COLO668 (cell line): ENCODE measurements around the gene IRF9.
A peak's percentile ranks its signal among the peaks of the same experiment; 100 is the strongest.

Experiments used
- DNase-seq: peaks from one replicate; lab custom pipeline; 2025; ENCODE audit not compliant: unreplicated experiment; lab: John Stamatoyannopoulos, UW

The IRF9 gene

GRCh38 chr14:24146978-24147760 lies 13.9 kb upstream of the IRF9 start, which contains the start of gene RNF31:
Gene RNF31 (plus strand): TSS chr14:24147498. CDS start chr14:24147699, 201 bp downstream.
- peak; percentile 99 for DNase-seq

- peak; percentile 55 for DNase-seq
Measured at GRCh38 chr14:24147761-24148428, 13.2 kb upstream of the IRF9 start.

- no peak for DNase-seq
Measured at GRCh38 chr14:24149302-24149969, 11.6 kb upstream of the IRF9 start.

- no peak for DNase-seq
Measured at GRCh38 chr14:24150061-24150460, 11.0 kb upstream of the IRF9 start.

- no peak for DNase-seq
Measured at GRCh38 chr14:24150567-24150966, 10.5 kb upstream of the IRF9 start.

- DNase-seq = no peak
Measured at GRCh38 chr14:24150993-24151392, 10.1 kb upstream of the IRF9 start.

- no peak for DNase-seq
Measured at GRCh38 chr14:24151404-24152080, 9.5 kb upstream of the IRF9 start.

- no peak for DNase-seq
Measured at GRCh38 chr14:24155100-24155499, 6.0 kb upstream of the IRF9 start.

GRCh38 chr14:24156840-24157239 lies 4.2 kb upstream of the IRF9 start:
- DNase-seq = no peak

- DNase-seq = no peak
Measured at GRCh38 chr14:24157331-24157730, 3.7 kb upstream of the IRF9 start.

GRCh38 chr14:24159777-24160498 lies 1.1 kb upstream of the IRF9 start:
- no peak for DNase-seq

- no peak for DNase-seq
Measured at GRCh38 chr14:24160499-24160849, 591 bp upstream of the IRF9 start.

- no peak for DNase-seq
Measured at GRCh38 chr14:24162093-24162492, 1.0 kb downstream of the IRF9 start.

- no peak for DNase-seq
Measured at GRCh38 chr14:24164518-24164991, 3.5 kb downstream of the IRF9 start.

- DNase-seq = no peak
Measured at GRCh38 chr14:24165785-24166184, 4.7 kb downstream of the IRF9 start.

GRCh38 chr14:24167469-24168114 lies 6.5 kb downstream of the IRF9 start:
- no peak for DNase-seq

GRCh38 chr14:24171422-24172260 lies 10.6 kb downstream of the IRF9 start, which contains the start of gene REC8:
Gene REC8 (plus strand): TSS chr14:24172080. CDS start chr14:24172553, 473 bp downstream.
- peak; percentile 99 for DNase-seq

GRCh38 chr14:24172261-24172860 lies 11.3 kb downstream of the IRF9 start:
- DNase-seq = peak; percentile 62

GRCh38 chr14:24172871-24173281 lies 11.8 kb downstream of the IRF9 start:
- peak; percentile 45 for DNase-seq
